IMR-90 (cell line): ENCODE measurements around the gene KCTD18. TPM values are rescaled to one million over a fixed set of nuclear protein-coding genes. Genes with fewer than 3 reads are reported as not detected.
A peak's percentile ranks its signal among the peaks of the same experiment; 100 is the strongest.

Source experiments
- ATAC-seq: fragments of 200-7000 bp; cut with Tn5 transposase; 2 replicates; pipeline ENCODE4 v1.9.1; 2020; ENCODE audit warnings: low read depth, mild to moderate bottlenecking, moderate library complexity
- BruUV-seq: library from RNA; stranded (reverse); fragments of 400-500 nt; replicated peaks from 2 replicates; lab custom pipeline; 2021; lab: Mats Ljungman, UMichigan
- CTCF ChIA-PET: fragments of 300-600 bp; formaldehyde crosslinking; extraction: SDS; loops from one replicate; lab custom pipeline; 2021; ENCODE audit warnings: antibody characterized with exemption; lab: Yijun Ruan, JAX
- POLR2A ChIA-PET: fragments of 300-600 bp; sonication (Branson Sonifier 250); formaldehyde crosslinking; loops from one replicate; lab custom pipeline; 2022; ENCODE audit warnings: antibody characterized with exemption; ENCODE audit not compliant: unreplicated experiment; lab: Charles Lee
- DNase-seq: peaks from one replicate; pipeline ENCODE4 v3.0.0; 2013
- H2AFZ ChIP-seq: replicated peaks from 2 replicates; pipeline ENCODE3; 2013; ENCODE audit warnings: low read length, mild to moderate bottlenecking; ENCODE audit not compliant: poor library complexity
- H2AK5ac ChIP-seq: 2 replicates; pipeline ENCODE4 v1.6.1; 2013; ENCODE audit warnings: low read depth, low read length, inconsistent platforms
- H2AK9ac ChIP-seq: replicated peaks from 2 replicates; pipeline ENCODE3; 2013; ENCODE audit warnings: mild to moderate bottlenecking, low read depth, low read length, moderate library complexity; ENCODE audit not compliant: poor library complexity
- H2BK120ac ChIP-seq: 2 replicates; pipeline ENCODE4 v1.6.1; 2013; ENCODE audit warnings: low read depth, low read length, inconsistent platforms
- H2BK15ac ChIP-seq: 3 replicates; pipeline ENCODE4 v1.6.1; 2013; ENCODE audit warnings: low read depth, low read length, inconsistent platforms
- H2BK20ac ChIP-seq: 2 replicates; pipeline ENCODE4 v1.6.1; 2013; ENCODE audit warnings: low read depth, mild to moderate bottlenecking, inconsistent platforms, low read length, moderate library complexity
- H2BK5ac ChIP-seq: 2 replicates; pipeline ENCODE4 v1.6.1; 2013; ENCODE audit warnings: mild to moderate bottlenecking, low read depth, low read length, inconsistent platforms; ENCODE audit not compliant: poor library complexity, severe bottlenecking
- H3K14ac ChIP-seq: replicated peaks from 2 replicates; pipeline ENCODE4 v1.6.1; 2013; ENCODE audit warnings: low read depth, low read length, inconsistent platforms
- H3K18ac ChIP-seq: 2 replicates; pipeline ENCODE4 v1.6.1; 2013; ENCODE audit warnings: low read depth, low read length, control low read depth
- H3K23ac ChIP-seq: 2 replicates; pipeline ENCODE4 v1.6.1; 2013; ENCODE audit warnings: low read depth, low read length, inconsistent platforms
- H3K27ac ChIP-seq: 2 replicates; pipeline ENCODE4 v1.5.1; 2013; ENCODE audit warnings: mild to moderate bottlenecking, control low read depth, low read length; ENCODE audit not compliant: insufficient read depth
- H3K27me3 ChIP-seq: 2 replicates; pipeline ENCODE4 v1.6.1; 2013; ENCODE audit warnings: low read length; ENCODE audit not compliant: control insufficient read depth, insufficient read depth
- H3K36me3 ChIP-seq: 2 replicates; pipeline ENCODE4 v1.6.1; 2013; ENCODE audit warnings: low read length, mixed read lengths; ENCODE audit not compliant: control insufficient read depth, insufficient read depth
- H3K4ac ChIP-seq: 2 replicates; pipeline ENCODE4 v1.6.1; 2013; ENCODE audit warnings: low read depth, low read length, inconsistent platforms
- H3K4me1 ChIP-seq: 2 replicates; pipeline ENCODE4 v1.6.1; 2013; ENCODE audit warnings: low read length, mixed read lengths; ENCODE audit not compliant: control insufficient read depth, insufficient read depth
- H3K4me2 ChIP-seq: 2 replicates; pipeline ENCODE4 v1.6.1; 2013; ENCODE audit warnings: low read depth, mild to moderate bottlenecking, control low read depth, low read length, moderate library complexity
- H3K4me3 ChIP-seq: 2 replicates; pipeline ENCODE4 v1.5.1; 2013; ENCODE audit warnings: low read depth, mild to moderate bottlenecking, control low read depth, low read length, moderate library complexity; ENCODE audit not compliant: insufficient read depth
- H3K56ac ChIP-seq: 2 replicates; pipeline ENCODE4 v1.6.1; 2013; ENCODE audit warnings: low read length, inconsistent platforms; ENCODE audit not compliant: insufficient read depth; ENCODE audit errors: extremely low read depth
- H3K79me1 ChIP-seq, 2 experiments: 2 replicates each; pipeline ENCODE4 v1.6.1; 2013; ENCODE audit warnings: low read length in 2 of 2, inconsistent platforms in 1 of 2, low read depth in 1 of 2
- H3K9ac ChIP-seq: 2 replicates; pipeline ENCODE4 v1.6.1; 2013; ENCODE audit warnings: low read depth, low read length, control low read depth
- H3K9me1 ChIP-seq: 2 replicates; pipeline ENCODE4 v1.6.1; 2013; ENCODE audit warnings: low read length, inconsistent platforms; ENCODE audit not compliant: insufficient read depth
- H3K9me3 ChIP-seq: 2 replicates; pipeline ENCODE4 v1.6.1; 2013; ENCODE audit warnings: low read length; ENCODE audit not compliant: control insufficient read depth, insufficient read depth
- H4K20me1 ChIP-seq: 2 replicates; pipeline ENCODE4 v1.6.1; 2013; ENCODE audit warnings: low read length, inconsistent platforms; ENCODE audit not compliant: insufficient read depth
- H4K5ac ChIP-seq: 2 replicates; pipeline ENCODE4 v1.6.1; 2013; ENCODE audit warnings: mild to moderate bottlenecking, low read depth, low read length, control low read depth
- H4K8ac ChIP-seq, 2 experiments: 2 replicates each; pipeline ENCODE4 v1.6.1; 2013; ENCODE audit warnings: low read depth in 2 of 2, low read length in 2 of 2, control low read depth in 1 of 2, inconsistent platforms in 1 of 2
- H4K91ac ChIP-seq: 2 replicates; pipeline ENCODE4 v1.6.1; 2013; ENCODE audit warnings: low read depth, low read length, inconsistent platforms; ENCODE audit not compliant: insufficient read depth
- CTCF ChIP-seq: conservative IDR thresholded peaks from 2 replicates; pipeline ENCODE4 v1.5.1; 2012; ENCODE audit warnings: mild to moderate bottlenecking, low read depth, low read length, improper control_type of control experiment
- MAFK ChIP-seq: IDR thresholded peaks from 2 replicates; pipeline ENCODE4 v1.6.1; 2012; ENCODE audit warnings: low read depth, low read length, improper control_type of control experiment
- SMC3 ChIP-seq: fragments of 150-350 bp; IDR thresholded peaks from 2 replicates; pipeline ENCODE4 v1.6.1; 2016; ENCODE audit warnings: low read depth, mild to moderate bottlenecking, antibody characterized with exemption, low read length, moderate library complexity
- USF2 ChIP-seq: fragments of 150-350 bp; IDR thresholded peaks from 2 replicates; pipeline ENCODE4 v1.6.1; 2017; ENCODE audit warnings: mild to moderate bottlenecking, antibody characterized with exemption, low read length, low read depth
- WGBS, 2 experiments: methylation state at CpG; one replicate each; pipeline versions ENCODE4 v1.1.5 to v1.1.7; 2013; ENCODE audit warnings: missing lambda C conversion rate in 2 of 2; ENCODE audit not compliant: insufficient read length in 1 of 2; ENCODE audit errors: extremely low coverage in 2 of 2; 5-methylcytosine and 5-hydroxymethylcytosine counted together
- dilution Hi-C: fragments of 300-500 bp; cut with HindIII; formaldehyde crosslinking; loops from one replicate; pipeline ENCODE4 v1.14.3; 2018; ENCODE audit warnings: low sequenced_read_pairs; ENCODE audit not compliant: unreplicated experiment
- in situ Hi-C: fragments of 300-500 bp; cut with MboI; formaldehyde crosslinking; loops from 3 replicates; pipeline ENCODE4 v1.14.3; 2019; ENCODE audit warnings: low sequenced_read_pairs, inconsistent platforms, mixed read lengths
- intact Hi-C: fragments of 100-400 bp; cut with micrococcal nuclease; formaldehyde crosslinking; loops from 2 replicates; pipeline ENCODE4 v1.10.0; 2022
- polyA plus RNA-seq, 3 experiments: library from polyadenylated mRNA; depleted of rRNA; stranded (reverse); fragments of >200 nt; gene quantifications; 2 replicates each; pipeline ENCODE4 v1.2.3, GENCODE V29; 2012; ENCODE audit warnings: low replicate concordance in 1 of 3
- total RNA-seq: library from RNA; depleted of rRNA; stranded (reverse); fragments of >200 nt; gene quantifications from 2 replicates; pipeline ENCODE4 v1.2.3, GENCODE V29; 2012

Gene KCTD18
- total and polyA plus RNA-seq, 2 of the 4 experiments (the other 2 are of a cell fraction) = 6.7 to 10.4 TPM

- no peak overlapping the region for H3K14ac ChIP-seq
- intact Hi-C loops = no loop called here
- no TSS peak for BruUV-seq
- no peak overlapping the region for H3K4me2 ChIP-seq
- no peaks in the 10 kb centered on the region; the same call in 1 of the 2 replicates for H4K20me1 ChIP-seq
- H3K56ac ChIP-seq = no peak overlapping the region
- no peaks in the 10 kb centered on the region for H3K9me3 ChIP-seq
- no peak overlapping the region for H2BK15ac ChIP-seq
- no peak overlapping the region for H3K18ac ChIP-seq
- H4K91ac ChIP-seq = no peak overlapping the region
- H3K4ac ChIP-seq = no peak overlapping the region
- H3K9me1 ChIP-seq = peaks cover 6% of the 10 kb centered on the region
- peaks cover 14 to 16% of the 10 kb centered on the region in 2 experiments for H3K79me1 ChIP-seq
- DNase-seq = no peak
- ATAC-seq = no peak
- H2AFZ ChIP-seq = no peak overlapping the region
- H4K5ac ChIP-seq = no peak overlapping the region
- dilution Hi-C loops = no loop called here
- H2BK5ac ChIP-seq = no peak overlapping the region
- no peak overlapping the region for H3K23ac ChIP-seq
- POLR2A ChIA-PET = no interaction called here
- H3K27ac ChIP-seq = no peak overlapping the region
- H3K4me3 ChIP-seq = no peak overlapping the region
- TF ChIP-seq USF2 (no peak), MAFK (0 out of 2 replicates have a peak, but pooled peaks have one; percentile 7), CTCF (no peak), SMC3 (no peak)
- H3K36me3 ChIP-seq = peaks cover 6% of the 10 kb centered on the region
- H2AK9ac ChIP-seq = no peak overlapping the region
- in situ Hi-C loops = no loop called here
- H3K27me3 ChIP-seq = no peaks in the 10 kb centered on the region
- WGBS, 2 experiments = 82% methylated on average over 5 of the region's 9 CpGs; no CpG with 5 or more reads in 1 of the 2 experiments
- H4K8ac ChIP-seq = no peak overlapping the region
- H2BK120ac ChIP-seq = no peak overlapping the region
- H3K4me1 ChIP-seq = 0 out of 2 replicates have a peak, but pooled peaks cover 2% of the 10 kb centered on the region
- CTCF ChIA-PET = interaction anchor here (0.6 kb wide), 1 partner anchor 33 kb away, joined by 3 read pairs; no protein-coding TSS in a partner anchor
- H2BK20ac ChIP-seq = no peak overlapping the region
- no peak overlapping the region for H3K9ac ChIP-seq
- H2AK5ac ChIP-seq = no peak overlapping the region
These were observed 3.2 kb downstream of the KCTD18 start for GRCh38 chr2:200506679-200507078.
